NCI-H1092 (cell line): ENCODE data around the gene CYS1.
"Not testable (repeated sequence)": the region's sequence is repeated elsewhere in the genome, so short reads cannot be mapped to it uniquely, and the experiment has no call there.

Experiments used
- DNase-seq: peaks from one replicate; lab custom pipeline; 2025; lab: John Stamatoyannopoulos, UW

The CYS1 gene

GRCh38 chr2:10046931-10047330 lies 33.3 kb downstream of the CYS1 start:
- no peak for DNase-seq

GRCh38 chr2:10045561-10046355 lies 34.5 kb downstream of the CYS1 start:
- DNase-seq = no peak

GRCh38 chr2:10043906-10044601 lies 36.2 kb downstream of the CYS1 start:
- peak; percentile 68 for DNase-seq

- peak; percentile 72 for DNase-seq
These were observed 36.8 kb downstream of the CYS1 start, which contains the start of gene KLF11 for GRCh38 chr2:10043256-10043905. KLF11 (plus strand) TSS chr2:10043550; CDS start chr2:10043717, 167 bp downstream.

GRCh38 chr2:10042301-10043161 lies 37.7 kb downstream of the CYS1 start:
- DNase-seq = no peak

GRCh38 chr2:10041711-10042110 lies 38.5 kb downstream of the CYS1 start:
- no peak for DNase-seq

GRCh38 chr2:10039658-10040410 lies 40.4 kb downstream of the CYS1 start:
- no peak for DNase-seq

- no peak for DNase-seq
These were observed 41.5 kb downstream of the CYS1 start for GRCh38 chr2:10038716-10039115.

- no peak for DNase-seq
These were observed 42.1 kb downstream of the CYS1 start for GRCh38 chr2:10038123-10038522.

- no peak for DNase-seq
These were observed 43.9 kb downstream of the CYS1 start for GRCh38 chr2:10036095-10036884.

- no peak for DNase-seq
These were observed 44.6 kb downstream of the CYS1 start for GRCh38 chr2:10035633-10036032.

- DNase-seq = no peak
These were observed 45.2 kb downstream of the CYS1 start for GRCh38 chr2:10035053-10035422.

GRCh38 chr2:10034333-10035052 lies 45.7 kb downstream of the CYS1 start:
- DNase-seq = no peak

GRCh38 chr2:10033251-10034006 lies 46.8 kb downstream of the CYS1 start:
- DNase-seq = no peak

- no peak for DNase-seq
These were observed 47.5 kb downstream of the CYS1 start for GRCh38 chr2:10032746-10033105.

GRCh38 chr2:10031886-10032745 lies 48.1 kb downstream of the CYS1 start:
- DNase-seq = no peak

- DNase-seq = not testable (repeated sequence)
These were observed 49.4 kb downstream of the CYS1 start for GRCh38 chr2:10030798-10031197.

GRCh38 chr2:10030311-10030736 lies 49.9 kb downstream of the CYS1 start:
- no peak for DNase-seq
